Chondrocyte (in vitro differentiated cells): Measurements from ENCODE around the gene PDHX. TPM values are rescaled to one million over a fixed set of nuclear protein-coding genes. Genes with fewer than 3 reads are reported as not detected.
A peak's percentile ranks its signal among the peaks of the same experiment; 100 is the strongest.

Experiments used
- DNase-seq: peaks from one replicate; pipeline ENCODE4 v3.0.0; 2021; ENCODE audit warnings: mixed read lengths, low spot score
- H3K27ac Mint-ChIP-seq: one replicate; pipeline ENCODE4 v1.8.0; 2021; ENCODE audit warnings: mild to moderate bottlenecking, moderate library complexity, mixed read lengths; ENCODE audit not compliant: unreplicated experiment
- H3K27me3 Mint-ChIP-seq: 2 replicates; pipeline ENCODE4 v1.8.0; 2021; ENCODE audit warnings: low read depth, mixed read lengths
- H3K36me3 Mint-ChIP-seq: 2 replicates; pipeline ENCODE4 v1.8.0; 2021; ENCODE audit warnings: low read depth, mixed read lengths
- H3K4me1 Mint-ChIP-seq: 2 replicates; pipeline ENCODE4 v1.8.0; 2021; ENCODE audit warnings: low read depth, mild to moderate bottlenecking, mixed read lengths
- H3K4me3 Mint-ChIP-seq: one replicate; pipeline ENCODE4 v1.8.0; 2021; ENCODE audit warnings: mild to moderate bottlenecking, moderate library complexity, mixed read lengths; ENCODE audit not compliant: unreplicated experiment
- H3K9me3 Mint-ChIP-seq: 2 replicates; pipeline ENCODE4 v1.8.0; 2021; ENCODE audit warnings: low read depth, mixed read lengths
- total RNA-seq: library from RNA; stranded (reverse); gene quantifications from 3 replicates; pipeline ENCODE4 v1.2.1, GENCODE V29; 2021
- TF ChIP-seq, protein P1 (sequence below): fragments of 200-600 bp; sonication (generic); IDR thresholded peaks from 2 replicates; pipeline ENCODE4 v1.5.0; 2021; ENCODE audit warnings: antibody characterized with exemption, mild to moderate bottlenecking, moderate library complexity

Gene PDHX
- total RNA-seq, 1 donor from 2014 or later = 38.8 TPM

GRCh38 chr11:35007277-35007676 lies 90.9 kb downstream of the PDHX start:
- Mint-ChIP-seq H3K4me3 (no peak overlapping the region), H3K4me1 (peaks cover 21% of the 10 kb centered on the region), H3K36me3 (no peaks in the 10 kb centered on the region), H3K27ac (no peak overlapping the region), H3K9me3 (no peaks in the 10 kb centered on the region), H3K27me3 (no peaks in the 10 kb centered on the region)
- no peak for DNase-seq
- TF ChIP-seq, protein P1, sequence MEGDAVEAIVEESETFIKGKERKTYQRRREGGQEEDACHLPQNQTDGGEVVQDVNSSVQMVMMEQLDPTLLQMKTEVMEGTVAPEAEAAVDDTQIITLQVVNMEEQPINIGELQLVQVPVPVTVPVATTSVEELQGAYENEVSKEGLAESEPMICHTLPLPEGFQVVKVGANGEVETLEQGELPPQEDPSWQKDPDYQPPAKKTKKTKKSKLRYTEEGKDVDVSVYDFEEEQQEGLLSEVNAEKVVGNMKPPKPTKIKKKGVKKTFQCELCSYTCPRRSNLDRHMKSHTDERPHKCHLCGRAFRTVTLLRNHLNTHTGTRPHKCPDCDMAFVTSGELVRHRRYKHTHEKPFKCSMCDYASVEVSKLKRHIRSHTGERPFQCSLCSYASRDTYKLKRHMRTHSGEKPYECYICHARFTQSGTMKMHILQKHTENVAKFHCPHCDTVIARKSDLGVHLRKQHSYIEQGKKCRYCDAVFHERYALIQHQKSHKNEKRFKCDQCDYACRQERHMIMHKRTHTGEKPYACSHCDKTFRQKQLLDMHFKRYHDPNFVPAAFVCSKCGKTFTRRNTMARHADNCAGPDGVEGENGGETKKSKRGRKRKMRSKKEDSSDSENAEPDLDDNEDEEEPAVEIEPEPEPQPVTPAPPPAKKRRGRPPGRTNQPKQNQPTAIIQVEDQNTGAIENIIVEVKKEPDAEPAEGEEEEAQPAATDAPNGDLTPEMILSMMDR = no peak

DNA sequence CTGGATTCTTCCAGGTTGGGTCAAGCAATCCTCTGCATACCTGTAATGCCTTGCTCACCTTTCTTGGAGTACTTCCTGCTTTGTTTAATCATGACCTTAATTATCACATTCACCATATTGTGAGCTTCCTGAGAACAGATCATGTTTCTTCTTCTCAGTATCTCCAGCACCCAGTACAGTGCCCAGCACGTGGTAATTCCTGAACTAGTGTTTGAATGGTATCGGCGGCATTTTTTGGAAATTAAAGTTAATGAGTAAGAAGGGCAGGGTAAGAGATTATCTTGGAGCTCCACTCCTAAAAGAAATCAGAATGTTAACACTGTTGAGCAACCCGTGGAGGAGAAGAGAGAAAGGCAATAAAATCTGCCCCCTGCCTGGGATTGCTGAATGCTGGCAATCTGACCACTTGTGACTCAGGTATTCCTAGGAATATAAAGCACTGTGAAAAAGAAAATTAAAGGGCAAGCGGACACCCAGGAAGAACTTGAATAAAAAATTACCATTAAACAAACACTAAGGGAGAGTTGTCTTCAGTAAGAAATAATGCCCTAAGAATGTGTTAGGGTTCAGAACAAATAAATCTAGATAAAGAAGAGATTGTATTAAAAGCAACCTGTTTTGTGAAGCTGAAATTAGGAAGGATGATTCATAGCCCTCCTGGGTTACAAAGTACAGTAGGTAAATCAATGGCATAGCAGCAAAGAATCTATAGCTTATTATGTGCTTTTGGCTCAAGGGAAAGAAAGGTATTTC lies 92.9 kb downstream of the PDHX start:
- H3K36me3 Mint-ChIP-seq = no peaks in the 10 kb centered on the region
- no peaks in the 10 kb centered on the region for H3K27me3 Mint-ChIP-seq
- H3K4me3 Mint-ChIP-seq = no peak overlapping the region
- peak overlapping the region; percentile 62 for H3K27ac Mint-ChIP-seq
- TF ChIP-seq, protein P1 = peak; percentile 13
- H3K4me1 Mint-ChIP-seq = peaks cover 20% of the 10 kb centered on the region
- no peaks in the 10 kb centered on the region for H3K9me3 Mint-ChIP-seq
- no peak for DNase-seq

- no peak overlapping the region for H3K4me3 Mint-ChIP-seq
- H3K36me3 Mint-ChIP-seq = no peaks in the 10 kb centered on the region
- H3K27ac Mint-ChIP-seq = no peak overlapping the region
- H3K9me3 Mint-ChIP-seq = no peaks in the 10 kb centered on the region
- peaks cover 21% of the 10 kb centered on the region for H3K4me1 Mint-ChIP-seq
- no peak for DNase-seq
- TF ChIP-seq, protein P1 = no peak
- no peaks in the 10 kb centered on the region for H3K27me3 Mint-ChIP-seq
These were observed 93.5 kb downstream of the PDHX start for GRCh38 chr11:35009944-35010342.

GRCh38 chr11:35010654-35011053 lies 94.2 kb downstream of the PDHX start:
- TF ChIP-seq, protein P1 = no peak
- Mint-ChIP-seq H3K27ac (no peak overlapping the region), H3K27me3 (no peaks in the 10 kb centered on the region), H3K36me3 (no peaks in the 10 kb centered on the region), H3K4me3 (no peak overlapping the region), H3K4me1 (peaks cover 21% of the 10 kb centered on the region), H3K9me3 (no peaks in the 10 kb centered on the region)
- no peak for DNase-seq

DNA sequence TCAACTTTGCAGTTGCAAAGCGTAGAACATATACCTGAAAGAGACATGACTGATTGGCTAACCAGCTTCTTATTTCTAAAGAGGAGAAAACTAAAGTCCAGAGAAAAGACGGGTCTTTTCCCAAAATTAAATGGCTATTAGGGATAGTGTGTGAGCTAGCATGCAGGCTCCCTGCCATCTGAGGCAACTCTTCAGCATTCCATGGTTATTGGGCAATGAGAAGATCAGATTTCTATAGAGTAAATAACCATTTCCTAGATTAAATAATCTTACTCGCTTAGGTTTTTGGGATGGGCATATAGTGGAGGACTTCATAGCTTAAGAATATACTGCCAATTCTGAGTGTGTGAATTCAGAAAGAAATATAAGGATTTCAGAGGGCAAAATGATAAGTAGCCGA lies 95.0 kb downstream of the PDHX start:
- H3K27ac Mint-ChIP-seq = no peak overlapping the region
- H3K9me3 Mint-ChIP-seq = no peaks in the 10 kb centered on the region
- no peak for DNase-seq
- no peak overlapping the region for H3K4me3 Mint-ChIP-seq
- peaks cover 21% of the 10 kb centered on the region for H3K4me1 Mint-ChIP-seq
- H3K36me3 Mint-ChIP-seq = no peaks in the 10 kb centered on the region
- no peaks in the 10 kb centered on the region for H3K27me3 Mint-ChIP-seq
- TF ChIP-seq, protein P1 = no peak
